Right cardiac atrium (tissue), 5 donors: ENCODE measurements around the gene HOXB7. TPM values are rescaled to one million over a fixed set of nuclear protein-coding genes. Genes with fewer than 3 reads are reported as not detected.
A peak's percentile ranks its signal among the peaks of the same experiment; 100 is the strongest.

Experiments
- ATAC-seq, 2 donors: fragments of 200-7000 bp; cut with Tn5 transposase; one replicate each; pipeline versions ENCODE4 v1.8.0 to v1.9.1; 2020; ENCODE audit warnings: moderate library complexity in 2 of 2, mild to moderate bottlenecking in 1 of 2
- DNase-seq, 3 donors: peaks; one replicate each; pipeline ENCODE4 v3.0.0-alpha.2; 2020
- H3K27ac ChIP-seq: one replicate; pipeline ENCODE4 v1.5.1; 2013; ENCODE audit warnings: mild to moderate bottlenecking, low read length, control low read depth, moderate library complexity
- H3K27me3 ChIP-seq: one replicate; pipeline ENCODE4 v1.6.1; 2013; ENCODE audit not compliant: control insufficient read depth, insufficient read depth
- H3K4me1 ChIP-seq: one replicate; pipeline ENCODE4 v1.6.1; 2013; ENCODE audit warnings: low read length; ENCODE audit not compliant: control insufficient read depth, insufficient read depth
- H3K4me3 ChIP-seq: one replicate; pipeline ENCODE4 v1.5.1; 2013; ENCODE audit warnings: low read length, control low read depth
- H3K9me3 ChIP-seq: one replicate; pipeline ENCODE4 v1.6.1; 2013; ENCODE audit warnings: low read length; ENCODE audit not compliant: control insufficient read depth
- WGBS: extraction: QIAGEN DNeasy Blood & Tissue Kit; methylation state at CpG from one replicate; pipeline ENCODE4 v1.1.7; 2013; 5-methylcytosine and 5-hydroxymethylcytosine counted together
- intact Hi-C, 4 donors: fragments of 100-400 bp; cut with DNase I; formaldehyde crosslinking; loops; one replicate each; pipeline versions ENCODE4 v1.11.0 to v1.14.0; 2022 to 2023
- polyA plus RNA-seq: library from polyadenylated mRNA; stranded (reverse); fragments of 200-250 nt; gene quantifications from one replicate; pipeline ENCODE4 v1.2.3, GENCODE V29; 2013
- total RNA-seq, 4 donors: library from RNA; stranded (reverse); fragmentation: NEBNext Ultra II Directional; extraction: Animal tissue kit (Norgen Biotek cat#: 25700); gene quantifications; one replicate each; pipeline ENCODE4 v1.2.1, GENCODE V29; 2021
- donor health status: healthy with polysubstance abuse.
- donor health status: DM: no; HTN: yes; CAD: no.
- donor health status: DM: no; HTN: no; CAD: no.
- donor health status: DM: no; HTN: yes; CAD: no; lungs with severe emphysema.
- donor health status: DM: yes; HTN: yes; CAD: no.

The HOXB7 gene
- total and polyA plus RNA-seq, 5 donors = 0.48 to 0.80 (median 0.50) TPM

DNA sequence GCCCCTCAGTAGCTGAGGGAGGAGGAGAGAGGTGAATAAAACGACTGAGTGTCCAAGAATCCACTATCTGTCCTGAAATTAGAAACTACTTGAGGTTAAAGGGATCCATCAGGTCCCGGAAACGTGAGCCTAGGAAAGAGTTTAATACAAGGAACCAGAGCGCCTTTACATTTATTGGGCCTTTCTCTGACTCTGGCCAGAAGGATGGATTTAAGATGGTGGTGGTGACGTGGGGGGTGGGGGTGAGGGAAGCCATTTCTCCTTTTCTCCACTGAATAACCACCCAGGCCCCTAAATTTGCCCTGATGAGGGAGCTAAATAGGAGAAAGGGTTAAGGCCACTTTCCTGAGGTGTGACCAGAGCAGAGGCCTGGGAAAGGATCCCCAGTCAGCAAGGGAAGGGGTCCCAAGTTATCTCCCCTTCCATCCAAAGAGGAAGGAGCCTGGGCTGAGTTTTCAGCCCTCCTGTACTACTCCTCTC, 16.3 kb upstream of the HOXB7 start:
- Histone ChIP-seq H3K4me1 (peaks cover 3% of the 10 kb centered on the region), H3K4me3 (no peak overlapping the region), H3K27ac (no peak overlapping the region), H3K27me3 (no peaks in the 10 kb centered on the region), H3K9me3 (no peaks in the 10 kb centered on the region)
- ATAC-seq (no peak), DNase-seq (no peak)
- intact Hi-C loops = loop anchor here in 1 of 4 donors (10.0 kb wide), 1 partner anchor 482 kb away; no protein-coding TSS in a partner anchor
- WGBS = 17% methylated on average over 5 of the region's 5 CpGs

DNA sequence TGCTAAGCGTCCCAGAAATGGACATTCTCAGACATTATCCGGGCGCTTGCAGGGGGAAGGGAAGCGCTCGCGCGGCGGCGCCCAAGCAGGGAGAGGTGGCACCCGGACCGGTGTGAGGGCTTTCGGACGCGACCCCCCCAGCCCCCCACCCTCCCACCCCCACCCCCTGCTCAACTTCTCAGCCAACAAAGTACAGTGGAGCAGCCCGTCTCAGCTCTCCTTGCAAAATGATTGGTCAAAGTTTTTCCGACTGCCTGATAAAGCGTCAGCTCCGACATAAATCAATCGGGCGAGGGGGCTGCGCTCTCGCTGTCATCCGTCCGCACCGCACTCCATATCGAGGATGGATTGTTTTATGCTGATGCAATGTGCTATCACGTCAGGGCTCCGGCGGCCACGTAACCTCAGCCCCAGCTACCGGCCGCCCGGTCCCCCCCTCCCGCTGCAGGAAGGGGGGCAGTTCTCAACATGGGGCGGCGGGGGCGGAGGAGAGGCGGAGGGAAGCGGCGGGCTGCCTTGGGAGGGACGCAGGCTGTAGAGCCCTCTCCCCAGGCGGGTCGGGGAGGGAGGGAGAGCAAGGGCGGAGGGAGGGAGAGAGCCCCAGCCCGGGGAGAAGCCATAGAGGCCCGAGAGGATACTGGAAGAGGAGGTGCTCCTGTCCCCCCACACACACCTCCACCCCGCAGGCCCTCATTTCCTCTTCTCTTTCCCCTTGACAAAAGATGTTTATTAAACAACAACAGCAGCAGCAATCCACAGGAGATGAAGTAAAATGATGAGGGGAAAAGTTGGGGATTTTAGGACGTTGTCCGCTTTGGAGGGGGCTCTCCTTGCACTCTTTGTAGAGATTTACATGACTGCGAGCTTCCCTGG, 15.7 kb upstream of the HOXB7 start, which contains the start of gene HOXB9:
Gene HOXB9, minus strand, starts transcription at position 114 of the 873 bp plus-strand sequence. Its CDS starts 89 bp downstream, at position 25.
- peaks cover 3% of the 10 kb centered on the region for H3K4me1 ChIP-seq
- 1% methylated on average over 50 of the region's 50 CpGs for WGBS
- DNase-seq = no peak
- no peak within 1 kb of the TSS for H3K27ac ChIP-seq
- no peaks in the 10 kb centered on the region for H3K9me3 ChIP-seq
- peak within 1 kb of the TSS; percentile 38 for H3K4me3 ChIP-seq
- H3K27me3 ChIP-seq = no peaks in the 10 kb centered on the region
- no peak for ATAC-seq
- intact Hi-C loops = loop anchor here in 1 of 4 donors (10.0 kb wide), 1 partner anchor 482 kb away; no protein-coding TSS in a partner anchor

DNA sequence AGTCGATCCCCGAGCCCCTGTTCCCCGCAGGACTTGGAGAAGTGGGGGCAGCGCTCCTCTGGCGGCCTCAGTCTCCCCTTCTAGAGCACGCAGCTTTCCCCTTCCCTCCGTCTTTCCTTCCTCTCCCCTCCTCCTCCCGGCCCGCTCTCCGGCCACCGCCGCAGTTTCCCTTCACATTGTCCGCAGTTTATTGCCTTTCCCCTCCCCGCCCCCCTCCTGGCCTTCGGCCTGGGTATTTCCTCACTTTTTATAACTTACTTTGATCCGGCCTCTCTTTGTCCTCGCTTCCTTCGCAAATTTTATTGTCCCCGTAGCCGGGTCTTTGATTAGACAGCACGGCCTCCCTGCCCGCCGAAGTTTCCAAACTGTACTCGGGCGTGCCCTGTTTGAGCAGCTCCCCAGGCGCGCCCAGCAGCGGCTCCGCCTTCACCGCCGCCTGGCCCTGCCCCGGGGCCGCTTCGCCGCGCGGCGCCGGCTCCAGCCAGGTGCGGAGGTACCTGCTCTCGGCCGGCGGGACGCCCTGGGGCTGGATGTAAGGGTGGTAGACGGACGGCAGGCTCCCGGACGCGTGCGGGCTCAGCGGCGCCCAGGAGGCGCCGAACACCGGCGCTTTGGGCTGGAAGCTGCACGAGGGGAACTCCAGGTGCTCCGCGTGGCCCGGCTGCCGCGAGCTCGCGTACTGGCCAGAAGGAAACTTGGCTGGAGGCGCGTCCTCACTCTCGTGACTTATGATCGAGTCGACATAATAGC, 14.9 kb upstream of the HOXB7 start:
- H3K4me3 ChIP-seq = peak overlapping the region; percentile 38
- DNase-seq (no peak), ATAC-seq (peak; percentile 44 to 59)
- 1% methylated on average over 69 of the region's 69 CpGs for WGBS
- H3K4me1 ChIP-seq = peaks cover 3% of the 10 kb centered on the region
- intact Hi-C loops = loop anchor here in 1 of 4 donors (10.0 kb wide), 1 partner anchor 481 kb away; no protein-coding TSS in a partner anchor
- H3K27me3 ChIP-seq = no peaks in the 10 kb centered on the region
- no peaks in the 10 kb centered on the region for H3K9me3 ChIP-seq
- H3K27ac ChIP-seq = no peak overlapping the region

DNA sequence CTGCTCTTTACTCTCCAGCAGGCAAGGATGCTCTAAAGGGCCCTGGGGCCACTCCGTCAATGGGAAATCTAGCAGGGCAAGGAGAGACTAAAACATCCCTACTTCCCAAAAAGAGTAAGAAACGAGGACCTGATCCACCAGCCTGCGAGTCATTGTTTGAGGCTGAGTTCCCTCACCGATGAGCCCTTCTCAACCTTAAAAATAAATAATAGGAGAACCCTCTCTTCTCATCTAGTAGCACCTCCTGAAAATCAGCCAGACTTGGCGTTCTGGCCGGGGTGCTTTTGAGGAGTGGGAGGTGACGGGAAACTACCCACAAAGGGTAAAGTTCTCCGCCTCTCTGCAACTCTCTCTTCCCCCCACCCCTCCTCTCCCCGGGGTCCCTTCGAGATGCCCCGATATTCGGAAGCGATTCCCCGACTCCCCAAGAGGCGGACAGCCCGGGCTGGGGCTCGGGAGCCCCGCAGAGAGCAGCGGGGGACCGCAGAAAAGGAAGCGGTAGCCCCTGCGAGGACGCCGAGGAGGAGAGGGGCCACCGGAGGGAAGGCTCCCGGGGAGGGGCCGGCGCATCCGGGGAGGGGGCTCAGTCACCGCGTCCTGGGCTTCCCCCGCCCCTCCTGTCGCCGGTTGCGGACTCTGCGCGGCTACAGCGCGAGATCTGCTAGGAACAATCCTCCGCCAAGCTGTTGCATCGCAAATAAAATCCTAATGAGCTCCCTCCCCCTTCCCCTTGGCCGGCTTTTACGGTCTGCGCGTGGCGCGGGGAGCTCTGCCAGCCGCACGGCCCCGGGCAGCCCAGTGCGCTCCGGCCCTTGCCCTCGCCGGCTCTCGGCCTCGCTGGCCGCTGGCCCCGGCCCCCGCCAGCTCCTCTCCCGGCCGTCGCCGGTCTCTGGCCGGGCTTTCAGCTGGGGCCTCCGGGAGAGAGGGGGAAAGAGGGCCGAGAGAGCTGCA, 14.0 kb upstream of the HOXB7 start:
- Histone ChIP-seq H3K27ac (no peak overlapping the region), H3K4me3 (peak overlapping the region; percentile 38), H3K4me1 (peaks cover 3% of the 10 kb centered on the region), H3K9me3 (no peaks in the 10 kb centered on the region), H3K27me3 (no peaks in the 10 kb centered on the region)
- WGBS = 2% methylated on average over 66 of the region's 66 CpGs
- DNase-seq = no peak
- intact Hi-C loops = loop anchor here in 1 of 4 donors (10.0 kb wide), 1 partner anchor 480 kb away; no protein-coding TSS in a partner anchor
- ATAC-seq = peak; percentile 47 to 49

- H3K4me3 ChIP-seq = no peak overlapping the region
- 18% methylated on average over 5 of the region's 5 CpGs for WGBS
These were observed 13.3 kb upstream of the HOXB7 start for GRCh38 chr17:48624118-48624517.

GRCh38 chr17:48623583-48623982, 12.8 kb upstream of the HOXB7 start:
- peaks cover 3% of the 10 kb centered on the region for H3K4me1 ChIP-seq
- H3K27ac ChIP-seq = no peak overlapping the region
- 10% methylated on average over 4 of the region's 4 CpGs for WGBS
- H3K27me3 ChIP-seq = no peaks in the 10 kb centered on the region
- H3K9me3 ChIP-seq = no peaks in the 10 kb centered on the region
- H3K4me3 ChIP-seq = no peak overlapping the region
- intact Hi-C loops = loop anchor here in 1 of 4 donors (10.0 kb wide), 1 partner anchor 479 kb away; no protein-coding TSS in a partner anchor
- ATAC-seq (no peak), DNase-seq (no peak)

More at GRCh38 chr17:48624118-48624517, 13.3 kb upstream of the HOXB7 start:
- Histone ChIP-seq H3K9me3 (no peaks in the 10 kb centered on the region), H3K27me3 (no peaks in the 10 kb centered on the region), H3K27ac (no peak overlapping the region), H3K4me1 (peaks cover 3% of the 10 kb centered on the region)
- intact Hi-C loops = loop anchor here in 1 of 4 donors (10.0 kb wide), 1 partner anchor 479 kb away; no protein-coding TSS in a partner anchor
- no peak for DNase-seq
- ATAC-seq = no peak

DNA sequence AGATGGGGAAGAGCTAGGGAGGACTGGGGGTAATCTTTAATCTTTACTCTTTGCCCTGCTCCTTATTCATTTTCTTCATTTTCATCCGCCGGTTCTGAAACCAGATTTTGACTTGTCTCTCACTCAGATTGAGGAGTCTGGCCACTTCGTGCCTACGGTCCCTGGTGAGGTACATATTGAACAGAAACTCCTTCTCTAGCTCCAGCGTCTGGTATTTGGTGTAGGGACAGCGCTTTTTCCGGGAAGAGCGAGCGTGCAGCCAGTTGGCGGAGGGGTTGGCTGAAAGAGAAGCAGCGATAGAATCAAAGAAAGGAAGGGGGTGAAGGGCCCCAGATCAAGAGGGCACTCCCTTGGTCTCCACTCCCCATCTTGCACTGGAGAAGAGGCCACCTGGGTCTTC, 12.0 kb upstream of the HOXB7 start:
- WGBS = 20% methylated on average over 11 of the region's 11 CpGs
- no peaks in the 10 kb centered on the region for H3K27me3 ChIP-seq
- DNase-seq = no peak
- H3K27ac ChIP-seq = no peak overlapping the region
- H3K9me3 ChIP-seq = no peaks in the 10 kb centered on the region
- intact Hi-C loops = loop anchor here in 1 of 4 donors (10.0 kb wide), 1 partner anchor 478 kb away; no protein-coding TSS in a partner anchor
- H3K4me3 ChIP-seq = no peak overlapping the region
- ATAC-seq = no peak
- H3K4me1 ChIP-seq = peaks cover 3% of the 10 kb centered on the region

- H3K27me3 ChIP-seq = no peaks in the 10 kb centered on the region
- no peak for ATAC-seq
- WGBS = 17% methylated on average over 41 of the region's 41 CpGs
These were observed 10.9 kb upstream of the HOXB7 start for GRCh38 chr17:48621410-48622392.

DNA sequence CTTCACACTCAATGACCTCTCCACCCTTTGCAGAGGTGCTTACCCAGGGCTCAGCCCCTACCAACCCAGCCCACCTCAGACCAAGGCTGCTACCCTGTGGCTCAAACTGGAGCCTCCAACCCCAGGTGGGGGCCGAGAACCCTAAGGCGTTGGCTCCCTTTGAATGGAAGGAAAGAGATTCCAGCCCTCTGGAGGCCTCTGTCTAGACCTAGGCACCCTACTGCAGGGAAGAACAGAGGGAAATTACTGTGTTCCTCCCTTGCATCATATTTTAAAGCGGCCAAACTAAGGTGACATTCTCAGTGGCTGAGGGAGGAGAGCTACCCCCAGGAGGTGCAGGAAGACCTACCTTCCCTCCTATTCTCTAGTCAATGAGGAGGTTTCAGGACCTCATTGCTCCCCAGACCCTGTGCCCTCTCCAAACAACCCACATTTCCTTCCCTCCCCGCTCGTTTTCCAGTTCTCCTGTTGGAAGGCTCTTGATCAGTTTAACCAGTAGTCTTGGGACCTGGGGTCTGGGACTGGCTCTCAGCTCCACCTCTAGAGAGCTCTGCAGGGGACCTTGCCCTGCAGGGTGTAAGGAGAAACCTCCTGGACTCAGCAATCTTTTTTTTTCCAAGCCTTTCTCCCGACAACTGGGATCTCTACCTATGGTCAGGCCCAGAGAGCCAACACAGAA, 9.8 kb upstream of the HOXB7 start:
- no peaks in the 10 kb centered on the region for H3K27me3 ChIP-seq
- no peak for ATAC-seq
- 27% methylated on average over 6 of the region's 6 CpGs for WGBS

More at GRCh38 chr17:48621410-48622392, 10.9 kb upstream of the HOXB7 start:
- Histone ChIP-seq H3K4me1 (peaks cover 3% of the 10 kb centered on the region), H3K9me3 (no peaks in the 10 kb centered on the region), H3K4me3 (no peak overlapping the region), H3K27ac (no peak overlapping the region)
- no peak for DNase-seq
- intact Hi-C loops = loop anchor here in 1 of 4 donors (10.0 kb wide), 1 partner anchor 477 kb away; no protein-coding TSS in a partner anchor

More for the DNA sequence above, 9.8 kb upstream of the HOXB7 start:
- DNase-seq = no peak
- H3K27ac ChIP-seq = no peak overlapping the region
- H3K9me3 ChIP-seq = no peaks in the 10 kb centered on the region
- H3K4me3 ChIP-seq = no peak overlapping the region
- H3K4me1 ChIP-seq = peaks cover 3% of the 10 kb centered on the region
- intact Hi-C loops = loop anchor here in 1 of 4 donors (10.0 kb wide), 1 partner anchor 476 kb away; no protein-coding TSS in a partner anchor
